ENCODE data around the gene PTPRK.

PTPRK gene

DNA sequence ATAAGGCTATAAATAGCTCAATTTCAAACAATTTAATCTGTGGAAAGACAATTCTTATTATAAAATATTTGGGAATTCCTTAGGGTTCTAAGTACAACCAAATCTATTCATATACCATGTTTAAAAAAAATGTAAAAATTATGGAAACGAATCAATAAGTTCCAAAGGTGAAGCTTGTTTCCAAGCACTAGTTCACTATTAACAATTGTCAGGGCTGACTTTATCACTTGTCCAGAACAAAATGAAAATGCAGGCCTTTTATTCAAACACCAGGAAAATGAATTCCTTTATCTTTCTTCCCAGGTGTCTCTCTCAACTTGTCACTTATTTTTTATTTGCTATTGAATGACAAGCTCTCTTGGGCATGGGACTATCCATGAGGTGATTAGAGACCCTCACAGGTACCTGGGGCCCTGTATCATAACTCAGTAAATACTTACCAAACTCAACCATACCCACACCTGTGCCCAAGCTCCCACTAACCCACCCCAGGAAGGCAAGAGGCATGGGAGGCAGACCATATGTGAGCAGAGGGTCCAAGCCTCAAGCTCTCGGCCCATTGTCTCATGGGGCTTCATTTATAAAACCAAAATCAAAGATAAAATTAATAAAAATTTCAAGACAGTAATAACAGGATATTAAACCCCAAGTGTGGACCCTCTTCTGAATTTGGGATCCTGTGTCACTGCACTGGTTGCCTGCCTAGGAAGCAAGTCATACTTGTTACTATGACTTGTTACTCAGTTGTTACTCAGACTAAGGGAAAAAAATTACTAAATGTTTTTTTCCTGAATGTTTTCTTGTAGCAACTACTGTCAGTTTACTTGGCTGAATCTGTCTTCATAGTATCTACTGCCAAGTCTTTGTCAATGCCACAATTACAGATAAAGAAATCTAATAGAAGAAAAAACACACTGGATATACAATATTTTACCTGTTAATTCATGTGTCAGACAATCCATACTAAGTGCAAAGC lies 54.7 kb downstream of the PTPRK start:
- Histone ChIP-seq H3K27ac (no peak overlapping the region), H3K4me3 (no peak overlapping the region)
- DNase-seq (ENCODE audit: low spot score): no peak
- TF ChIP-seq, protein P1, sequence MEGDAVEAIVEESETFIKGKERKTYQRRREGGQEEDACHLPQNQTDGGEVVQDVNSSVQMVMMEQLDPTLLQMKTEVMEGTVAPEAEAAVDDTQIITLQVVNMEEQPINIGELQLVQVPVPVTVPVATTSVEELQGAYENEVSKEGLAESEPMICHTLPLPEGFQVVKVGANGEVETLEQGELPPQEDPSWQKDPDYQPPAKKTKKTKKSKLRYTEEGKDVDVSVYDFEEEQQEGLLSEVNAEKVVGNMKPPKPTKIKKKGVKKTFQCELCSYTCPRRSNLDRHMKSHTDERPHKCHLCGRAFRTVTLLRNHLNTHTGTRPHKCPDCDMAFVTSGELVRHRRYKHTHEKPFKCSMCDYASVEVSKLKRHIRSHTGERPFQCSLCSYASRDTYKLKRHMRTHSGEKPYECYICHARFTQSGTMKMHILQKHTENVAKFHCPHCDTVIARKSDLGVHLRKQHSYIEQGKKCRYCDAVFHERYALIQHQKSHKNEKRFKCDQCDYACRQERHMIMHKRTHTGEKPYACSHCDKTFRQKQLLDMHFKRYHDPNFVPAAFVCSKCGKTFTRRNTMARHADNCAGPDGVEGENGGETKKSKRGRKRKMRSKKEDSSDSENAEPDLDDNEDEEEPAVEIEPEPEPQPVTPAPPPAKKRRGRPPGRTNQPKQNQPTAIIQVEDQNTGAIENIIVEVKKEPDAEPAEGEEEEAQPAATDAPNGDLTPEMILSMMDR (IDR thresholded peaks at IDR 0.05): no peak

GRCh38 chr6:128464790-128465189 lies 55.6 kb downstream of the PTPRK start:
- H3K27ac ChIP-seq: no peak overlapping the region
- no peak for DNase-seq (ENCODE audit: low spot score)
- TF ChIP-seq, protein P1 (IDR thresholded peaks at IDR 0.05): no peak

GRCh38 chr6:128463942-128464341 lies 56.5 kb downstream of the PTPRK start:
- Histone ChIP-seq H3K4me3 (no peak overlapping the region), H3K27ac (no peak overlapping the region)
- TF ChIP-seq, protein P1 (IDR thresholded peaks at IDR 0.05): no peak
- no peak for DNase-seq (ENCODE audit: low spot score)

More at GRCh38 chr6:128464790-128465189, 55.6 kb downstream of the PTPRK start:
- no peak overlapping the region for H3K4me3 ChIP-seq

GRCh38 chr6:128461501-128461900 lies 58.9 kb downstream of the PTPRK start:
- DNase-seq (ENCODE audit: low spot score): no peak
- TF ChIP-seq, protein P1 (IDR thresholded peaks at IDR 0.05): no peak
- H3K27ac ChIP-seq: no peak overlapping the region
- no peak overlapping the region for H3K4me3 ChIP-seq

- TF ChIP-seq, protein P1 (IDR thresholded peaks at IDR 0.05): no peak
- H3K27ac ChIP-seq: no peak overlapping the region
- no peak for DNase-seq (ENCODE audit: low spot score)
Observed at GRCh38 chr6:128456510-128457230, 63.7 kb downstream of the PTPRK start.

GRCh38 chr6:128455959-128456358 lies 64.4 kb downstream of the PTPRK start:
- no peak for DNase-seq (ENCODE audit: low spot score)
- Histone ChIP-seq H3K4me3 (no peak overlapping the region), H3K27ac (no peak overlapping the region)
- TF ChIP-seq, protein P1 (IDR thresholded peaks at IDR 0.05): no peak

More at GRCh38 chr6:128456510-128457230, 63.7 kb downstream of the PTPRK start:
- no peak overlapping the region for H3K4me3 ChIP-seq

All from coronary artery (tissue), 2 donors.